Neural cell (in vitro differentiated cells): ENCODE data around the gene RAB11FIP4. TPM values are rescaled to one million over a fixed set of nuclear protein-coding genes. Genes with fewer than 3 reads are reported as not detected.

Experiments
- H2AFZ ChIP-seq: fragments of 200-600, 300-800 bp; sonication (generic), shearing (Covaris generic); 2 replicates; pipeline ENCODE4 v1.6.0; 2014; ENCODE audit warnings: low read depth, mild to moderate bottlenecking, antibody characterized with exemption, low read length, moderate library complexity
- H3F3A ChIP-seq: fragments of 200-600 bp; shearing (Covaris generic); 2 replicates; pipeline ENCODE4 v1.6.1; 2016; ENCODE audit warnings: mild to moderate bottlenecking, moderate library complexity, mixed read lengths, antibody characterized with exemption, low read length; ENCODE audit not compliant: insufficient read depth, poor library complexity, severe bottlenecking
- H3K27ac ChIP-seq: fragments of 200-600, 300-800 bp; sonication (generic), shearing (Covaris generic); 2 replicates; pipeline ENCODE4 v1.5.1; 2014; ENCODE audit warnings: mild to moderate bottlenecking, low read length, moderate library complexity
- H3K27me3 ChIP-seq: fragments of 300-800, 200-600 bp; sonication (generic), shearing (Covaris generic); 2 replicates; pipeline ENCODE4 v1.6.0; 2014; ENCODE audit warnings: mild to moderate bottlenecking, low read depth, low read length, moderate library complexity; ENCODE audit not compliant: insufficient read depth
- H3K36me3 ChIP-seq: fragments of 300-800, 200-600 bp; sonication (generic), shearing (Covaris generic); 2 replicates; pipeline ENCODE4 v1.5.1; 2014; ENCODE audit warnings: mild to moderate bottlenecking, antibody characterized with exemption, low read length, moderate library complexity; ENCODE audit not compliant: insufficient read depth
- H3K4me2 ChIP-seq: fragments of 300-800, 200-600 bp; sonication (generic), shearing (Covaris generic); 2 replicates; pipeline ENCODE4 v1.6.0; 2014; ENCODE audit warnings: mild to moderate bottlenecking, low read length
- H3K4me3 ChIP-seq: fragments of 300-800, 200-600 bp; sonication (generic), shearing (Covaris generic); 2 replicates; pipeline ENCODE4 v1.5.1; 2014; ENCODE audit warnings: mild to moderate bottlenecking, low read length, moderate library complexity
- H3K79me2 ChIP-seq: fragments of 200-600 bp; shearing (Covaris generic); replicated peaks from 2 replicates; pipeline ENCODE4 v1.6.0; 2014; ENCODE audit warnings: mild to moderate bottlenecking, low read length, moderate library complexity; ENCODE audit not compliant: insufficient read depth
- H3K9ac ChIP-seq: fragments of 300-800, 200-600 bp; sonication (generic), shearing (Covaris generic); 2 replicates; pipeline ENCODE4 v1.6.1; 2016; ENCODE audit warnings: mild to moderate bottlenecking, low read length, mixed read lengths
- H3K9me2 ChIP-seq: fragments of 200-600 bp; shearing (Covaris generic); 2 replicates; pipeline ENCODE4 v1.6.1; 2016; ENCODE audit warnings: mild to moderate bottlenecking, low read length, mixed read lengths; ENCODE audit not compliant: insufficient read depth
- H3K9me3 ChIP-seq: fragments of 200-600, 300-800 bp; sonication (generic), shearing (Covaris generic); 2 replicates; pipeline ENCODE4 v1.6.1; 2016; ENCODE audit warnings: mild to moderate bottlenecking, mixed run types, low read length, moderate library complexity, mixed read lengths
- H4K20me1 ChIP-seq: fragments of 200-600 bp; shearing (Covaris generic); 2 replicates; pipeline ENCODE4 v1.6.1; 2016; ENCODE audit warnings: mild to moderate bottlenecking, mixed run types; ENCODE audit not compliant: insufficient read depth
- EP300 ChIP-seq: fragments of 450-650 bp; conservative IDR thresholded peaks from 2 replicates; pipeline ENCODE4 v1.6.1; 2014; ENCODE audit warnings: antibody characterized with exemption, mild to moderate bottlenecking, moderate library complexity; ENCODE audit not compliant: poor library complexity, severe bottlenecking
- EZH2 ChIP-seq: fragments of 200-600, 300-800 bp; shearing (Covaris generic), sonication (generic); IDR thresholded peaks from 2 replicates; pipeline ENCODE4 v1.6.1; 2014; ENCODE audit warnings: antibody characterized with exemption, low read length, borderline replicate concordance, mild to moderate bottlenecking; ENCODE audit not compliant: insufficient read depth, poor library complexity, severe bottlenecking
- MXI1 ChIP-seq: fragments of 450-650 bp; conservative IDR thresholded peaks from 2 replicates; pipeline ENCODE4 v1.6.1; 2014; ENCODE audit warnings: antibody characterized with exemption, mild to moderate bottlenecking; ENCODE audit not compliant: poor library complexity, severe bottlenecking
- POLR2AphosphoS5 ChIP-seq: IDR thresholded peaks from 2 replicates; pipeline ENCODE4 v1.6.1; 2012
- RAD21 ChIP-seq: fragments of 450-650 bp; conservative IDR thresholded peaks from 2 replicates; pipeline ENCODE4 v1.6.1; 2014; ENCODE audit warnings: antibody characterized with exemption, mild to moderate bottlenecking, moderate library complexity
- SMC3 ChIP-seq: fragments of 450-650 bp; conservative IDR thresholded peaks from 2 replicates; pipeline ENCODE4 v1.6.1; 2014; ENCODE audit warnings: antibody characterized with exemption, mild to moderate bottlenecking, moderate library complexity; ENCODE audit not compliant: poor library complexity
- TAF1 ChIP-seq: IDR thresholded peaks from 2 replicates; pipeline ENCODE4 v1.6.1; 2012; ENCODE audit warnings: low read depth
- polyA plus RNA-seq: library from polyadenylated mRNA; depleted of rRNA; stranded (reverse); fragments of >200 nt; gene quantifications from 2 replicates; pipeline ENCODE4 v1.2.3, GENCODE V29; 2014
- TF ChIP-seq, protein P1 (sequence below): IDR thresholded peaks from 2 replicates; pipeline ENCODE4 v1.6.1; 2012; ENCODE audit warnings: borderline replicate concordance
- TF ChIP-seq, protein P2 (sequence below): fragments of 450-650 bp; IDR thresholded peaks from 2 replicates; pipeline ENCODE4 v1.5.1; 2014; ENCODE audit warnings: antibody characterized with exemption, mild to moderate bottlenecking, moderate library complexity; ENCODE audit not compliant: poor library complexity, severe bottlenecking

RAB11FIP4 gene
- polyA plus RNA-seq, 1 donor from 2014 or later, result 14.4 TPM

DNA sequence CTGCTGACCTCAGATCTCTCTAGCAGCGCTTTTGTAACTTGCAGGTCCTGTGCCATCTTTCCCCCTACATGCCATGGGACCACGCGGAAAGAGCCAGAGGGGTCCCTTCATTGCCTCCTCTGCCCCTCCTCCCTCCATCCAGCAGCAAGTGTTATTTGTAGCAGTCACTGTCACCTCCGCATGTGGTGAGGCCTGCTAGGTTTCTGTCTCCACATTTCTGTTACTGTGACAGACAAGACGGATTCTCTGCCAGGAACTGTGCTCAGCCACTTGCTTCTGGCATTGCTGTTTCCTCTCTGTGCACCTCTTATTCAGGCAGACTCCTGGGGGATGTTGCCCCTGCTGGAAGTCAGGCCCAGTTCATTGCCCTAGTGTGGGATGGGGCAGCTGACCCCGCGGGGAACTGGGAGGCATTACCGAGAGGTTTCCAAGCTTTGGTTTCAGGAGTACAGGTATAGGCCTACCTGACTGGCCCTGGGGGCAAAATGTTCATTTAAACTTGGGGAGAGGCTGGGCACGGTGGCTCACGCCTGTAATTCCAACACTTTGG is 61.2 kb downstream of the RAB11FIP4 start:
- no peaks in the 10 kb centered on the region for H3F3A ChIP-seq
- no peak overlapping the region for H3K4me2 ChIP-seq

DNA sequence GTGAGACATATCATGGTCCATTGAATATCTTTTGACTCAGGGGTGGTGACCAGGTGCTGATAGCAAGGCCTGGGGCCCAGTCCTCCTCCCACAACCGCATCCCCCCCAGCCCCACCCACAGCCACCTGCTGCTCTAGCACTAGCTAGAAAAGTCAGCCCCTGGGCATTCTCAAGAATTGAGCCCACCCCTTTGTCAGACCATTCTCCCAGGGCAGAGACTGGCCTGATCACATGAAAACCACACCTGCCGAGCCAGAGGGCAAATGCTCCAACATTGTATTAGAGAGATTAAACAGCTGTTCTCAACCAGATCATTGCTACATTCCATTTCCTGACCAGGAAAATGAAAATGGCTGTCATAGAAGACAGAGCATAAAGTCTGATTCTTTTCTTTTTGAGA is 62.4 kb downstream of the RAB11FIP4 start:
- Histone ChIP-seq H3K4me2 (no peak overlapping the region), H3K27ac (no peak overlapping the region), H4K20me1 (no peaks in the 10 kb centered on the region), H3K9me3 (no peaks in the 10 kb centered on the region), H3K27me3 (no peaks in the 10 kb centered on the region), H3K36me3 (no peaks in the 10 kb centered on the region), H3K9ac (no peak overlapping the region), H2AFZ (no peak overlapping the region), H3F3A (no peaks in the 10 kb centered on the region), H3K4me3 (no peak overlapping the region), H3K79me2 (no peaks in the 10 kb centered on the region), H3K9me2 (no peaks in the 10 kb centered on the region)
- TF ChIP-seq, protein P1, sequence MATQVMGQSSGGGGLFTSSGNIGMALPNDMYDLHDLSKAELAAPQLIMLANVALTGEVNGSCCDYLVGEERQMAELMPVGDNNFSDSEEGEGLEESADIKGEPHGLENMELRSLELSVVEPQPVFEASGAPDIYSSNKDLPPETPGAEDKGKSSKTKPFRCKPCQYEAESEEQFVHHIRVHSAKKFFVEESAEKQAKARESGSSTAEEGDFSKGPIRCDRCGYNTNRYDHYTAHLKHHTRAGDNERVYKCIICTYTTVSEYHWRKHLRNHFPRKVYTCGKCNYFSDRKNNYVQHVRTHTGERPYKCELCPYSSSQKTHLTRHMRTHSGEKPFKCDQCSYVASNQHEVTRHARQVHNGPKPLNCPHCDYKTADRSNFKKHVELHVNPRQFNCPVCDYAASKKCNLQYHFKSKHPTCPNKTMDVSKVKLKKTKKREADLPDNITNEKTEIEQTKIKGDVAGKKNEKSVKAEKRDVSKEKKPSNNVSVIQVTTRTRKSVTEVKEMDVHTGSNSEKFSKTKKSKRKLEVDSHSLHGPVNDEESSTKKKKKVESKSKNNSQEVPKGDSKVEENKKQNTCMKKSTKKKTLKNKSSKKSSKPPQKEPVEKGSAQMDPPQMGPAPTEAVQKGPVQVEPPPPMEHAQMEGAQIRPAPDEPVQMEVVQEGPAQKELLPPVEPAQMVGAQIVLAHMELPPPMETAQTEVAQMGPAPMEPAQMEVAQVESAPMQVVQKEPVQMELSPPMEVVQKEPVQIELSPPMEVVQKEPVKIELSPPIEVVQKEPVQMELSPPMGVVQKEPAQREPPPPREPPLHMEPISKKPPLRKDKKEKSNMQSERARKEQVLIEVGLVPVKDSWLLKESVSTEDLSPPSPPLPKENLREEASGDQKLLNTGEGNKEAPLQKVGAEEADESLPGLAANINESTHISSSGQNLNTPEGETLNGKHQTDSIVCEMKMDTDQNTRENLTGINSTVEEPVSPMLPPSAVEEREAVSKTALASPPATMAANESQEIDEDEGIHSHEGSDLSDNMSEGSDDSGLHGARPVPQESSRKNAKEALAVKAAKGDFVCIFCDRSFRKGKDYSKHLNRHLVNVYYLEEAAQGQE, result no peak
- TF ChIP-seq, protein P2, sequence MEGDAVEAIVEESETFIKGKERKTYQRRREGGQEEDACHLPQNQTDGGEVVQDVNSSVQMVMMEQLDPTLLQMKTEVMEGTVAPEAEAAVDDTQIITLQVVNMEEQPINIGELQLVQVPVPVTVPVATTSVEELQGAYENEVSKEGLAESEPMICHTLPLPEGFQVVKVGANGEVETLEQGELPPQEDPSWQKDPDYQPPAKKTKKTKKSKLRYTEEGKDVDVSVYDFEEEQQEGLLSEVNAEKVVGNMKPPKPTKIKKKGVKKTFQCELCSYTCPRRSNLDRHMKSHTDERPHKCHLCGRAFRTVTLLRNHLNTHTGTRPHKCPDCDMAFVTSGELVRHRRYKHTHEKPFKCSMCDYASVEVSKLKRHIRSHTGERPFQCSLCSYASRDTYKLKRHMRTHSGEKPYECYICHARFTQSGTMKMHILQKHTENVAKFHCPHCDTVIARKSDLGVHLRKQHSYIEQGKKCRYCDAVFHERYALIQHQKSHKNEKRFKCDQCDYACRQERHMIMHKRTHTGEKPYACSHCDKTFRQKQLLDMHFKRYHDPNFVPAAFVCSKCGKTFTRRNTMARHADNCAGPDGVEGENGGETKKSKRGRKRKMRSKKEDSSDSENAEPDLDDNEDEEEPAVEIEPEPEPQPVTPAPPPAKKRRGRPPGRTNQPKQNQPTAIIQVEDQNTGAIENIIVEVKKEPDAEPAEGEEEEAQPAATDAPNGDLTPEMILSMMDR, result no peak
- TF ChIP-seq MXI1 (no peak), TAF1 (no peak), SMC3 (no peak)

More for the DNA sequence above, 61.2 kb downstream of the RAB11FIP4 start:
- Histone ChIP-seq H3K79me2 (no peaks in the 10 kb centered on the region), H3K36me3 (no peaks in the 10 kb centered on the region), H3K27ac (no peak overlapping the region), H3K9me2 (no peaks in the 10 kb centered on the region), H3K27me3 (no peaks in the 10 kb centered on the region), H4K20me1 (no peaks in the 10 kb centered on the region), H3K4me3 (no peak overlapping the region), H3K9me3 (no peaks in the 10 kb centered on the region), H2AFZ (no peak overlapping the region), H3K9ac (peak overlapping the region; percentile 40)
- peak; percentile 65 for TF ChIP-seq EP300
- TF ChIP-seq EZH2, result no peak

DNA sequence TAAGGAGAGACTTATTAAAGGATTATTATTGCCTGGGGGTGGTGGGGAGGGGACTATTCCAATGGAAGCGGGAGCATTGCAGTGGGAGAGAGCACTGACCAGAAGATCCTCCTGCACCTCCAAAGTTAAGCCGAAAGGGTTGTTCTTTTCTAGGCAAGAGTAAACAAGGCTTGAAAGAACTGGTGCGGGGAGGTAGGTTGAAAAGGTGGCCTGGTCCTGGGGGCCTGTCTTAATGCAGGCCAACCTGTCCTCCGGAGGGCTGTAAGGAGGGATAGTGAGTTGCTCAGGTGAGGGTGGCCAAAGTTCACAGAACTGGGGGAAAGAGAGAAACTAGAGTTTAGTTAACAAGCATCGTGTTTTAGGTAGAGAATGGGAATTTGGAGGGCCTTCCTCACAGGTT is 65.3 kb downstream of the RAB11FIP4 start:
- H3K27me3 ChIP-seq, result no peaks in the 10 kb centered on the region
- no peaks in the 10 kb centered on the region for H3K9me3 ChIP-seq
- no peaks in the 10 kb centered on the region for H3K36me3 ChIP-seq
- no peaks in the 10 kb centered on the region for H3K79me2 ChIP-seq
- H3K9ac ChIP-seq, result no peak overlapping the region
- H3K4me2 ChIP-seq, result no peak overlapping the region
- H2AFZ ChIP-seq, result no peak overlapping the region
- no peaks in the 10 kb centered on the region for H3F3A ChIP-seq
- H4K20me1 ChIP-seq, result no peaks in the 10 kb centered on the region
- no peak overlapping the region for H3K27ac ChIP-seq
- H3K9me2 ChIP-seq, result no peaks in the 10 kb centered on the region
- TF ChIP-seq, protein P2, result no peak
- TF ChIP-seq EZH2, result no peak
- TF ChIP-seq, protein P1, result no peak
- no peak for TF ChIP-seq MXI1
- TF ChIP-seq TAF1, result no peak
- no peak for TF ChIP-seq RAD21
- no peak for TF ChIP-seq EP300
- TF ChIP-seq SMC3, result no peak
- no peak for TF ChIP-seq POLR2AphosphoS5
- H3K4me3 ChIP-seq, result no peak overlapping the region
